CD4-positive, alpha-beta T cell (primary cell): Measurements from ENCODE around the gene CSRNP3. TPM values are rescaled to one million over a fixed set of nuclear protein-coding genes. Genes with fewer than 3 reads are reported as not detected.
"Not testable (repeated sequence)": the region's sequence is repeated elsewhere in the genome, so short reads cannot be mapped to it uniquely, and the experiment has no call there.

Experiments used
- ATAC-seq: fragments of 200-7000 bp; cut with Tn5 transposase; one replicate; pipeline ENCODE4 v1.10.0; 2022; ENCODE audit warnings: mild to moderate bottlenecking; ENCODE audit not compliant: poor library complexity
- CTCF ChIA-PET: fragments of 350-600 bp; sonication (Branson Sonifier 250); formaldehyde crosslinking; loops from one replicate; lab custom pipeline; 2021; ENCODE audit warnings: antibody characterized with exemption, inconsistent platforms; lab: Charles Lee
- POLR2A ChIA-PET: fragments of 350-600 bp; sonication (Branson Sonifier 250); formaldehyde crosslinking; loops from one replicate; lab custom pipeline; 2021; ENCODE audit warnings: antibody characterized with exemption, inconsistent platforms; lab: Charles Lee
- DNase-seq, 14 experiments: peaks; one replicate each; pipeline ENCODE4 v3.0.0-alpha.2; 2013 to 2020; ENCODE audit warnings: mixed read lengths in 2 of 14
- H3K27ac ChIP-seq, 2 donors: one replicate each; pipeline versions ENCODE4 v1.5.1 to v1.7.0; 2013; ENCODE audit warnings: low read length in 2 of 2, low read depth in 1 of 2, mild to moderate bottlenecking in 1 of 2
- H3K27me3 ChIP-seq, 2 experiments: 1 replicate in 1 of 2; 2 replicates in 1 of 2; pipeline versions ENCODE4 v1.6.1 to v1.7.0; 2013; ENCODE audit warnings: low read length in 2 of 2, control low read depth in 1 of 2, mild to moderate bottlenecking in 1 of 2, moderate library complexity in 1 of 2; ENCODE audit not compliant: insufficient read depth in 2 of 2, control insufficient read depth in 1 of 2
- H3K36me3 ChIP-seq: one replicate; pipeline ENCODE4 v1.6.1; 2013; ENCODE audit warnings: low read length, control low read depth; ENCODE audit not compliant: insufficient read depth
- H3K4me1 ChIP-seq: one replicate; pipeline ENCODE4 v1.6.1; 2013; ENCODE audit warnings: low read length, control low read depth; ENCODE audit not compliant: insufficient read depth
- H3K4me3 ChIP-seq: one replicate; pipeline ENCODE4 v1.5.1; 2013; ENCODE audit warnings: mild to moderate bottlenecking, low read length, moderate library complexity
- H3K9me3 ChIP-seq, 2 experiments: 1 replicate in 1 of 2; 2 replicates in 1 of 2; pipeline versions ENCODE4 v1.6.1 to v1.7.0; 2013; ENCODE audit warnings: low read length in 2 of 2, mild to moderate bottlenecking in 2 of 2, control low read depth in 1 of 2, moderate library complexity in 1 of 2; ENCODE audit not compliant: control insufficient read depth in 1 of 2, insufficient read depth in 1 of 2
- H3K27ac Mint-ChIP-seq: one replicate; pipeline ENCODE4 v1.8.0; 2020; ENCODE audit warnings: mixed read lengths
- H3K27me3 Mint-ChIP-seq: one replicate; pipeline ENCODE4 v1.8.0; 2021; ENCODE audit warnings: mixed read lengths
- H3K36me3 Mint-ChIP-seq: one replicate; pipeline ENCODE4 v1.8.0; 2021; ENCODE audit warnings: low read depth, mixed read lengths
- H3K4me1 Mint-ChIP-seq: one replicate; pipeline ENCODE4 v1.8.0; 2021; ENCODE audit warnings: low read depth, mixed read lengths
- H3K4me3 Mint-ChIP-seq: one replicate; pipeline ENCODE4 v1.8.0; 2020; ENCODE audit warnings: mild to moderate bottlenecking, mixed read lengths
- H3K9me3 Mint-ChIP-seq: one replicate; pipeline ENCODE4 v1.8.0; 2020; ENCODE audit warnings: mixed read lengths
- CTCF ChIP-seq: fragments of 200-600 bp; IDR thresholded peaks from one replicate; pipeline ENCODE4 v1.8.0; 2022; ENCODE audit warnings: antibody characterized with exemption, mild to moderate bottlenecking
- intact Hi-C, 2 experiments: fragments of 100-400 bp; cut with DNase I in 1 of 2; cut with micrococcal nuclease in 1 of 2; formaldehyde crosslinking; loops; one replicate each; pipeline versions ENCODE4 v1.15.1 to v1.9.0; 2023 to 2025; cut with DNase I, micrococcal nuclease
- total RNA-seq, 174 experiments: library from RNA in 2 of 174; stranded (reverse) in 2 of 174; gene quantifications; one replicate each; pipeline ENCODE4 v1.2.3 and lab custom pipeline; 2021 to 2026

CSRNP3 gene
- total RNA-seq, 2 experiments from 2014 or later: not detected

- no peaks in the 10 kb centered on the region for H3K27me3 Mint-ChIP-seq
These were observed 114.7 kb downstream of the CSRNP3 start for GRCh38 chr2:165584126-165584654.

GRCh38 chr2:165586019-165586418 is 116.5 kb downstream of the CSRNP3 start:
- Mint-ChIP-seq H3K27me3 (no peaks in the 10 kb centered on the region), H3K36me3 (no peaks in the 10 kb centered on the region), H3K4me1 (no peaks in the 10 kb centered on the region), H3K4me3 (no peak overlapping the region), H3K9me3 (no peaks in the 10 kb centered on the region), H3K27ac (no peak overlapping the region)
- H3K4me3 ChIP-seq: no peak overlapping the region
- ATAC-seq (no peak), DNase-seq (no peak)
- H3K9me3 ChIP-seq: no peaks in the 10 kb centered on the region
- CTCF ChIA-PET: interaction anchor here (1.2 kb wide), 1 partner anchor 11 kb away, joined by 3 read pairs; no protein-coding TSS in a partner anchor
- no peaks in the 10 kb centered on the region for H3K36me3 ChIP-seq
- intact Hi-C loops: no loop called here
- no peak overlapping the region for H3K27ac ChIP-seq
- no peaks in the 10 kb centered on the region for H3K27me3 ChIP-seq
- no peak for TF ChIP-seq CTCF
- no peaks in the 10 kb centered on the region for H3K4me1 ChIP-seq
- POLR2A ChIA-PET: no interaction called here

More at GRCh38 chr2:165584126-165584654, 114.7 kb downstream of the CSRNP3 start:
- DNase-seq (no peak), ATAC-seq (no peak)
- Histone ChIP-seq H3K4me3 (no peak overlapping the region), H3K27ac (no peak overlapping the region), H3K4me1 (no peaks in the 10 kb centered on the region), H3K27me3 (no peaks in the 10 kb centered on the region), H3K9me3 (no peaks in the 10 kb centered on the region), H3K36me3 (no peaks in the 10 kb centered on the region)
- H3K4me1 Mint-ChIP-seq: no peaks in the 10 kb centered on the region
- TF ChIP-seq CTCF: no peak
- ChIA-PET CTCF (no interaction called here), POLR2A (no interaction called here)
- no peak overlapping the region for H3K27ac Mint-ChIP-seq
- H3K4me3 Mint-ChIP-seq: no peak overlapping the region
- no peaks in the 10 kb centered on the region for H3K36me3 Mint-ChIP-seq
- H3K9me3 Mint-ChIP-seq: no peaks in the 10 kb centered on the region
- intact Hi-C loops: no loop called here

- H3K36me3 ChIP-seq: no peaks in the 10 kb centered on the region
- Mint-ChIP-seq H3K36me3 (no peaks in the 10 kb centered on the region), H3K4me3 (no peak overlapping the region), H3K9me3 (no peaks in the 10 kb centered on the region), H3K27me3 (no peaks in the 10 kb centered on the region), H3K4me1 (no peaks in the 10 kb centered on the region), H3K27ac (no peak overlapping the region)
- POLR2A ChIA-PET: no interaction called here
- TF ChIP-seq CTCF: no peak
- ATAC-seq (no peak), DNase-seq (no peak)
- no peak overlapping the region for H3K27ac ChIP-seq
- intact Hi-C loops: no loop called here
- no peak overlapping the region for H3K4me3 ChIP-seq
- CTCF ChIA-PET: no interaction called here
- peaks cover 0 to 8% of the 10 kb centered on the region in 2 experiments for H3K9me3 ChIP-seq
- H3K4me1 ChIP-seq: no peaks in the 10 kb centered on the region
- H3K27me3 ChIP-seq: no peaks in the 10 kb centered on the region
These were observed 117.9 kb downstream of the CSRNP3 start for GRCh38 chr2:165587335-165587938.

- intact Hi-C loops, H3K4me3 Mint-ChIP-seq, H3K4me1 Mint-ChIP-seq, CTCF ChIA-PET, H3K36me3 Mint-ChIP-seq, H3K4me1 ChIP-seq, H3K4me3 ChIP-seq, H3K27ac Mint-ChIP-seq, DNase-seq, ATAC-seq, H3K27ac ChIP-seq, H3K27me3 ChIP-seq, H3K36me3 ChIP-seq, H3K9me3 ChIP-seq, H3K9me3 Mint-ChIP-seq, POLR2A ChIA-PET, H3K27me3 Mint-ChIP-seq: not testable (repeated sequence)
These were observed 121.5 kb downstream of the CSRNP3 start for GRCh38 chr2:165590999-165591398.
